GM18498 (cell line): ENCODE results near the gene ITK.
"Not testable (repeated sequence)": the region's sequence is repeated elsewhere in the genome, so short reads cannot be mapped to it uniquely, and the experiment has no call there.

ENCODE experiments used
- ATAC-seq: cut with Tn5 transposase; IDR thresholded peaks from one replicate; pipeline ENCODE4 v1.9.1; 2021; ENCODE audit warnings: mild to moderate bottlenecking, moderate library complexity; ENCODE audit not compliant: unreplicated experiment

ITK gene

GRCh38 chr5:157244704-157245103 lies 64.1 kb downstream of the ITK start:
- ATAC-seq: not testable (repeated sequence)

DNA sequence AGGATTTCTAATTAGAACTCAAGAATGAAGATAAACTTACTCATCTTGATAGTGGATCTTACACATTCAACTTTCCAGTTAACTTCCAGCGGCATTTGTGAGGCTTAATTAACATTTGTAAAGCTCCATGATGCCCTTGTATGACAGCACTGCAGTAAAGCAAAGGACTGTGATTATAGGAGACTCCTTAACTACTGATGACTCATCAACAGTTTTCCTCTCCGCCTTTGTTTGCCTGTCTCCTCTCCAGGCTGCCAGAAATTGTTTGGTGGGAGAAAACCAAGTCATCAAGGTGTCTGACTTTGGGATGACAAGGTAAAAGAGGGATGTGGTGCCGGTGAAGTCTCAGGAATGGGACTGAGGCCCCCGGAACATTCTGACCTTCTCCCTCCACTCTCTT lies 64.8 kb downstream of the ITK start:
- ATAC-seq: no peak

DNA sequence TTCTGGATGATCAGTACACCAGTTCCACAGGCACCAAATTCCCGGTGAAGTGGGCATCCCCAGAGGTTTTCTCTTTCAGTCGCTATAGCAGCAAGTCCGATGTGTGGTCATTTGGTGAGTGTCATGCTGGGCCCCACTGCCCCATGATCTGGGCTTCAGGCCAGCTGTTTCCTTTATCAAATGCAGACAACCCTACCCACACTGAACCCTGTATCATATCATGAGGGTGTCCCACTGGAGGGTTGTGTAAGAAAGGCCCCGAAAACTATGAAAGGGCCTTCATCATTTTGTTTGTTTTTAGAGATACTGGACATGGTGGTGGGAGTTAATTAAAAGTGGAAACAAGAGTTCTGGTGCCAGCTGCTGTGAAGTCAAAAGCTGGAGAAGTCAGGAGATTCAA lies 65.2 kb downstream of the ITK start:
- ATAC-seq: no peak

- no peak for ATAC-seq
Measured at GRCh38 chr5:157247267-157247666, 66.6 kb downstream of the ITK start.

DNA sequence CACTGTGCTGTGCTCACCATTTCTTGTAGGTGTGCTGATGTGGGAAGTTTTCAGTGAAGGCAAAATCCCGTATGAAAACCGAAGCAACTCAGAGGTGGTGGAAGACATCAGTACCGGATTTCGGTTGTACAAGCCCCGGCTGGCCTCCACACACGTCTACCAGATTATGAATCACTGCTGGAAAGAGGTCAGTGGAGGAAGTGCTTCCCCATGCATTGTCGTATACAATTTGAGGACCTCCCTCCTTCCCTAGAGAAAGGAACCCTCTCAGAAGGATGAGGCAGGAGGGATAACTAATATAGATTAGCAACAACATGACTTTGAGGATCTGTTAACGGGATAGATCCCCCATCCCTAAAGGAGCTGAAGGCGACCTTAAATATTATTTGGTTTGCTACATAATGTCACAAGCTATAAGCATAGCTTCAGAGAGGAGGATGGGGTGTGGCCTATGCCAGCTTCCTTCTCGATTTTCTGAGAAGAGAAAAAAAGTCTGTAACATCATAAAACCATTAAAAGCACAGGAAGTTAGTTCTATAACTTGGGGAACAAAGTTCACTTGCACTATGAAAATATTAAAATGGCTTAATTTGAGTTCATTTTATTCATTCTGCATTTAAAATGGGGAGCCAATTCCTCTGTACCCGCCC lies 68.3 kb downstream of the ITK start:
- ATAC-seq: no peak

DNA sequence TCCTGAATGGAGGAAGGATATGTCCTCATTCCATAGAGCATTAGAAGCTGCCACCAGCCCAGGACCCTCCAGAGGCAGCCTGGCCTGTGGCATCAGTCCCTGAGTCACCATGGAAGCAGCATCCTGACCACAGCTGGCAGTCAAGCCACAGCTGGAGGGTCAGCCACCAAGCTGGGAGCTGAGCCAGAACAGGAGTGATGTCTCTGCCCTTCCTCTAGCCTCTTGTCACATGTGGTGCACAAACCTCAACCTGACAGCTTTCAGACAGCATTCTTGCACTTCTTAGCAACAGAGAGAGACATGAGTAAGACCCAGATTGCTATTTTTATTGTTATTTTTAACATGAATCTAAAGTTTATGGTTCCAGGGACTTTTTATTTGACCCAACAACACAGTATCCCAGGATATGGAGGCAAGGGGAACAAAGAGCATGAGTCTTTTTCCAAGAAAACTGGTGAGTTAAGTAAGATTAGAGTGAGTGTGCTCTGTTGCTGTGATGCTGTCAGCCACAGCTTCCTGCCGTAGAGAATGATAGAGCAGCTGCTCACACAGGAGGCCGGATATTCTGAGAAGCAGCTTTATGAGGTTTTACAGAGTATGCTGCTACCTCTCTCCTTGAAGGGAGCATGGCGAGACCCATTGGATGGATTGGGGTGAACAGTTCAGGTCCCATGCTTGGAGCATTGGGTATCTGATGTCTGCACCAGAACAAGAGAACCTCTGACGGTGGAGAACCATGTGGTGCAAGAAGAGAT lies 72.2 kb downstream of the ITK start:
- peak; percentile 94 for ATAC-seq

DNA sequence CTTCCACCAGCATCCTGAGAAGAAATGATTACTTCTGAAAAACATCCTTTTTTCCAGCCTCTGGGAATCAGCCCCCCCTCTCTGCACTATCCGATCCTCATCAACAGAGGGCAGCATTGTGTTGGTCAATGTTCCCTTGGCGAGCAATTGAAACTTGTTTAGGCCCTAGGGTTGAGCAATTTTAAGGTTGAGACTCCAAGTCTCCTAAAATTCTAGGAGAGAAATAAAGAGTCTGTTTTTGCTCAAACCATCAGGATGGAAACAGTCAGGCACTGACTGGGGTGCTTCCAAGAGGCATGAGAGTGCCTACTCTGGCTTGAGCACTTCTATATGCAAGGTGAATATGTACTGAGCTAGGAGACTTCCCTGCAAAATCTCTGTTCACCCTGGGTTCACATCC lies 72.9 kb downstream of the ITK start:
- peak; percentile 48 for ATAC-seq

DNA sequence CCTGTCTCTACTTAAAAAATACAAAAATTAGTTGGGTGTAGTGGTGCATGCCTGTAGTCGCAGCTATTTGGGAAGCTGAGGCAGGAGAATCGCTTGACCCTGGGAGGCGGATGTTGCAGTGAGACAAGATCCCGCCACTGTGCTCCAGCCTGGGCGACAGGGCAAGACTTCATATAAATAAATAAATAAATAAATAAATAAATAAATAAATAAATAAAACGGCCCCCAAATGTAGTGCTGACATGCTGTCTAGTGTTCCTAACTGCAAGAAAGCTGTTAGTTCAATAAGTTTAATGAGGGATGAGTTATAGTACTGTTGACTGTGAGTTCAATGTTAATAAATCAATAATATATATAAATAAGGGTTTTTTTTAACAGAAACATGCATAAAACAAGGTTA lies 77.8 kb downstream of the ITK start:
- no peak for ATAC-seq

- ATAC-seq: no peak
Measured at GRCh38 chr5:157259699-157260098, 79.1 kb downstream of the ITK start.

DNA sequence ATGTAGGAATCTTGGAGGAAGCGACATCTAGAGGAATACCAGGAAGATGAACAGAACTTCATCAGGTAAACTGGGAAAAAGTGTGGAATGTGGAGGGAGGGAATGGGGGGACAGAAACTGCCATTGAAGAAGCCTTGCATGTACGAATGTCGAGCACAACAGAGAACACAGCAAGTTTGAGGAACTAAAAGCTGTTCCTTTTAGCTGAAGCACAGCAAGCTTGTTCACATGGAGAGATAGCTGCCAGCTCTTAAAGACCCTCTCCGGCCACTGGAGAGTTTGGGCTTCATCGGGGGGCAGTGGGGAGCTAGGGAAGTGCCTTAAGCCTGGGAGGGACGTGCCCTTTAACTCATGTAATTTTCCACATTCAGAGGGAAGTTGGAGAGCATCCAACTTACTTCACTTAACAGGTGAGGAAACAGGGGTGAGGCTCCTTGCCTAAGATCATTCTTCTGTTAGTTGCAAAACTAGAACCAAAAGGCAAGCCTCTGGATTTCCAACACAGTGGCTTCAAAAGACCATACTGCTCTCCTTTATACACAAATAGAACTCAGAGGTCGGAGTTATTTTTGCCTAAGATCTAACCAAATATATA lies 83.0 kb downstream of the ITK start:
- ATAC-seq: no peak

- peak; percentile 90 for ATAC-seq
Measured at GRCh38 chr5:157265714-157266285, 85.2 kb downstream of the ITK start, which contains the start of gene CYFIP2. Gene CYFIP2, plus strand, starts transcription at chr5:157266123. Its CDS starts 19,239 bp downstream, at chr5:157285362.

- peak; percentile 58 for ATAC-seq
Measured at GRCh38 chr5:157266286-157267007, 85.8 kb downstream of the ITK start.

GRCh38 chr5:157267025-157267424 lies 86.4 kb downstream of the ITK start:
- no peak for ATAC-seq

GRCh38 chr5:157267761-157268480 lies 87.3 kb downstream of the ITK start:
- ATAC-seq: no peak

GRCh38 chr5:157269165-157269671 lies 88.6 kb downstream of the ITK start:
- no peak for ATAC-seq

DNA sequence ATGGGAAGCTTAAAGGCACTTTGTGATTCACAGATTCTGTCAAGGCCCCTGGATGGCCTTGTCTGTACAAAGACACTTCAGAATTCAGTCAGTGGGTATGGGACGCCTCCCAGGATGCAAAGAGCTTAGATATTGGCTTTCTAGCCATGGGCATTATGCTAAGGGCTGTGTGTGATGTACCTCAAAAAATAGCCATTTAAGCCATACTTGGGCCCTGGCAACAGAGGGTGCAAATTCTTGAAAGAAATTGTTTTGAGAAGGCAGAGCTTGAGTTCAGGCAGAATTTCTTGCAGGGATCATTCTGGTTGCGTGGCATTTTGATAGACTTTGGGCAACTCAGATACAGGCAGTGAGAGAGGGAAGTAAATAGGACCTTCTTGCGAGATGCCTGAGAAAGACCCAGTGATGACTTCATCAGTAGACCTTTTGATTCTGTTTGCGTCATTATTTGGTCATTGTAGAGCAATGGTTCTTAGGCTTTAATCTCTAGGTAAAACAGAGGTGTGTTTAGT lies 89.2 kb downstream of the ITK start:
- no peak for ATAC-seq

- no peak for ATAC-seq
Measured at GRCh38 chr5:157270771-157271170, 90.1 kb downstream of the ITK start.

- peak; percentile 88 for ATAC-seq
Measured at GRCh38 chr5:157271740-157272271, 91.2 kb downstream of the ITK start.

DNA sequence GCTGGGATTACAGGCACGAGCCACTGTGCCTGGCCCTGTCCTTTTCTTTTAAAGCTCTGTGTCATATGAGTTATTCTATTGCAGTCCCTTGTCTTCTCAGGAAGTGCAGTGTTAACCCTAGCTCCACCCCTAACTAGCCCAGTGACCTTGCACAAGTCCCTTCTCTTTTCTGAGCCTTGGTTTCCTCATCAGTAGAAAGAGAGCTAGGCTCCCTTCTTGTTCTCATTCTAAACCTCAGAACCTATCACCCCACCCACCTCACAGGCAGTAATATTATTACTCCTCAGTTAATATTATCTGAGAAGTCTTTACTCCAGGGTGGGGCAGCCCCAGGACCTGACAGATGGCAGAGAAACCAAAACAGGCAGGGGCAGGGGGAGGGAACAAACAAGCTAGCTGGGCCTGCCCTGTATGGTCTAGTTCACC lies 92.5 kb downstream of the ITK start:
- peak; percentile 47 for ATAC-seq

DNA sequence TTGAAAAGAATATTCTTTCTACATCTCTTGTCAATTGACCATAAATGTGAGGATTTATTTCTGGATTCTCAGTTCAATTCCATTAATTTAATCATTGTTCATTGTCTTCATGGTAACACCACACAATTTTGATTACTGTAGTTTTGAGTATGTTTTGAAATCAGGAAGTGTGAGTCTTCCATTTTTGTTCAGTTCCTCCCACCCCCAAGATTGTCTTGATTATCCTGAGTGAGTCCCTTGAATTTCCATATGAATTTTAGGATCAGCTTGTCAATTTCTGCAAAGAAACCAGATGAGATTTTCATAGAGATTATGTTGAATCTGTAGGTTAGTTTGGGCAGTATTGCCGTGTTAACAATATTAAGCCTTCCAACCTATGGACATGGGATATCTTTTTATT lies 94.8 kb downstream of the ITK start:
- no peak for ATAC-seq
